IMR-90 (cell line): Measurements from ENCODE around the gene RCL1. TPM values are rescaled to one million over a fixed set of nuclear protein-coding genes. Genes with fewer than 3 reads are reported as not detected.

Source experiments
- ATAC-seq: fragments of 200-7000 bp; cut with Tn5 transposase; 2 replicates; pipeline ENCODE4 v1.9.1; 2020; ENCODE audit warnings: low read depth, mild to moderate bottlenecking, moderate library complexity
- BruUV-seq: library from RNA; stranded (reverse); fragments of 400-500 nt; replicated peaks from 2 replicates; lab custom pipeline; 2021; lab: Mats Ljungman, UMichigan
- CTCF ChIA-PET: fragments of 300-600 bp; formaldehyde crosslinking; extraction: SDS; loops from one replicate; lab custom pipeline; 2021; ENCODE audit warnings: antibody characterized with exemption; lab: Yijun Ruan, JAX
- POLR2A ChIA-PET: fragments of 300-600 bp; sonication (Branson Sonifier 250); formaldehyde crosslinking; loops from one replicate; lab custom pipeline; 2022; ENCODE audit warnings: antibody characterized with exemption; ENCODE audit not compliant: unreplicated experiment; lab: Charles Lee
- DNase-seq: peaks from one replicate; pipeline ENCODE4 v3.0.0; 2013
- H2AFZ ChIP-seq: replicated peaks from 2 replicates; pipeline ENCODE3; 2013; ENCODE audit warnings: low read length, mild to moderate bottlenecking; ENCODE audit not compliant: poor library complexity
- H2AK5ac ChIP-seq: 2 replicates; pipeline ENCODE4 v1.6.1; 2013; ENCODE audit warnings: low read depth, low read length, inconsistent platforms
- H2AK9ac ChIP-seq: replicated peaks from 2 replicates; pipeline ENCODE3; 2013; ENCODE audit warnings: mild to moderate bottlenecking, low read depth, low read length, moderate library complexity; ENCODE audit not compliant: poor library complexity
- H2BK120ac ChIP-seq: 2 replicates; pipeline ENCODE4 v1.6.1; 2013; ENCODE audit warnings: low read depth, low read length, inconsistent platforms
- H2BK15ac ChIP-seq: 3 replicates; pipeline ENCODE4 v1.6.1; 2013; ENCODE audit warnings: low read depth, low read length, inconsistent platforms
- H2BK20ac ChIP-seq: 2 replicates; pipeline ENCODE4 v1.6.1; 2013; ENCODE audit warnings: low read depth, mild to moderate bottlenecking, inconsistent platforms, low read length, moderate library complexity
- H2BK5ac ChIP-seq: 2 replicates; pipeline ENCODE4 v1.6.1; 2013; ENCODE audit warnings: mild to moderate bottlenecking, low read depth, low read length, inconsistent platforms; ENCODE audit not compliant: poor library complexity, severe bottlenecking
- H3K14ac ChIP-seq: replicated peaks from 2 replicates; pipeline ENCODE4 v1.6.1; 2013; ENCODE audit warnings: low read depth, low read length, inconsistent platforms
- H3K18ac ChIP-seq: 2 replicates; pipeline ENCODE4 v1.6.1; 2013; ENCODE audit warnings: low read depth, low read length, control low read depth
- H3K23ac ChIP-seq: 2 replicates; pipeline ENCODE4 v1.6.1; 2013; ENCODE audit warnings: low read depth, low read length, inconsistent platforms
- H3K27ac ChIP-seq: 2 replicates; pipeline ENCODE4 v1.5.1; 2013; ENCODE audit warnings: mild to moderate bottlenecking, control low read depth, low read length; ENCODE audit not compliant: insufficient read depth
- H3K27me3 ChIP-seq: 2 replicates; pipeline ENCODE4 v1.6.1; 2013; ENCODE audit warnings: low read length; ENCODE audit not compliant: control insufficient read depth, insufficient read depth
- H3K36me3 ChIP-seq: 2 replicates; pipeline ENCODE4 v1.6.1; 2013; ENCODE audit warnings: low read length, mixed read lengths; ENCODE audit not compliant: control insufficient read depth, insufficient read depth
- H3K4ac ChIP-seq: 2 replicates; pipeline ENCODE4 v1.6.1; 2013; ENCODE audit warnings: low read depth, low read length, inconsistent platforms
- H3K4me1 ChIP-seq: 2 replicates; pipeline ENCODE4 v1.6.1; 2013; ENCODE audit warnings: low read length, mixed read lengths; ENCODE audit not compliant: control insufficient read depth, insufficient read depth
- H3K4me2 ChIP-seq: 2 replicates; pipeline ENCODE4 v1.6.1; 2013; ENCODE audit warnings: low read depth, mild to moderate bottlenecking, control low read depth, low read length, moderate library complexity
- H3K4me3 ChIP-seq: 2 replicates; pipeline ENCODE4 v1.5.1; 2013; ENCODE audit warnings: low read depth, mild to moderate bottlenecking, control low read depth, low read length, moderate library complexity; ENCODE audit not compliant: insufficient read depth
- H3K56ac ChIP-seq: 2 replicates; pipeline ENCODE4 v1.6.1; 2013; ENCODE audit warnings: low read length, inconsistent platforms; ENCODE audit not compliant: insufficient read depth; ENCODE audit errors: extremely low read depth
- H3K79me1 ChIP-seq, 2 experiments: 2 replicates each; pipeline ENCODE4 v1.6.1; 2013; ENCODE audit warnings: low read length in 2 of 2, inconsistent platforms in 1 of 2, low read depth in 1 of 2
- H3K9ac ChIP-seq: 2 replicates; pipeline ENCODE4 v1.6.1; 2013; ENCODE audit warnings: low read depth, low read length, control low read depth
- H3K9me1 ChIP-seq: 2 replicates; pipeline ENCODE4 v1.6.1; 2013; ENCODE audit warnings: low read length, inconsistent platforms; ENCODE audit not compliant: insufficient read depth
- H3K9me3 ChIP-seq: 2 replicates; pipeline ENCODE4 v1.6.1; 2013; ENCODE audit warnings: low read length; ENCODE audit not compliant: control insufficient read depth, insufficient read depth
- H4K20me1 ChIP-seq: 2 replicates; pipeline ENCODE4 v1.6.1; 2013; ENCODE audit warnings: low read length, inconsistent platforms; ENCODE audit not compliant: insufficient read depth
- H4K5ac ChIP-seq: 2 replicates; pipeline ENCODE4 v1.6.1; 2013; ENCODE audit warnings: mild to moderate bottlenecking, low read depth, low read length, control low read depth
- H4K8ac ChIP-seq, 2 experiments: 2 replicates each; pipeline ENCODE4 v1.6.1; 2013; ENCODE audit warnings: low read depth in 2 of 2, low read length in 2 of 2, control low read depth in 1 of 2, inconsistent platforms in 1 of 2
- H4K91ac ChIP-seq: 2 replicates; pipeline ENCODE4 v1.6.1; 2013; ENCODE audit warnings: low read depth, low read length, inconsistent platforms; ENCODE audit not compliant: insufficient read depth
- BHLHE40 ChIP-seq: fragments of 150-350 bp; IDR thresholded peaks from 2 replicates; pipeline ENCODE4 v1.6.1; 2016; ENCODE audit warnings: mild to moderate bottlenecking, low read depth, low read length
- CEBPB ChIP-seq: IDR thresholded peaks from 2 replicates; pipeline ENCODE4 v1.6.1; 2012; ENCODE audit warnings: low read depth, low read length, improper control_type of control experiment
- CHD1 ChIP-seq: IDR thresholded peaks from 2 replicates; pipeline ENCODE4 v1.6.1; 2012; ENCODE audit warnings: low read depth, low read length, improper control_type of control experiment
- MAFK ChIP-seq: IDR thresholded peaks from 2 replicates; pipeline ENCODE4 v1.6.1; 2012; ENCODE audit warnings: low read depth, low read length, improper control_type of control experiment
- MAZ ChIP-seq: IDR thresholded peaks from 2 replicates; pipeline ENCODE4 v1.6.1; 2012; ENCODE audit warnings: low read depth, mild to moderate bottlenecking, low read length, improper control_type of control experiment, moderate library complexity, borderline replicate concordance
- POLR2A ChIP-seq: IDR thresholded peaks from 2 replicates; pipeline ENCODE4 v1.6.1; 2012; ENCODE audit warnings: mild to moderate bottlenecking, low read depth, low read length
- RFX5 ChIP-seq: IDR thresholded peaks from 2 replicates; pipeline ENCODE4 v1.8.0; 2012; ENCODE audit warnings: low read depth, mild to moderate bottlenecking, low read length, moderate library complexity
- SMC3 ChIP-seq: fragments of 150-350 bp; IDR thresholded peaks from 2 replicates; pipeline ENCODE4 v1.6.1; 2016; ENCODE audit warnings: low read depth, mild to moderate bottlenecking, antibody characterized with exemption, low read length, moderate library complexity
- USF2 ChIP-seq: fragments of 150-350 bp; IDR thresholded peaks from 2 replicates; pipeline ENCODE4 v1.6.1; 2017; ENCODE audit warnings: mild to moderate bottlenecking, antibody characterized with exemption, low read length, low read depth
- dilution Hi-C: fragments of 300-500 bp; cut with HindIII; formaldehyde crosslinking; loops from one replicate; pipeline ENCODE4 v1.14.3; 2018; ENCODE audit warnings: low sequenced_read_pairs; ENCODE audit not compliant: unreplicated experiment
- in situ Hi-C: fragments of 300-500 bp; cut with MboI; formaldehyde crosslinking; loops from 3 replicates; pipeline ENCODE4 v1.14.3; 2019; ENCODE audit warnings: low sequenced_read_pairs, inconsistent platforms, mixed read lengths
- intact Hi-C: fragments of 100-400 bp; cut with micrococcal nuclease; formaldehyde crosslinking; loops from 2 replicates; pipeline ENCODE4 v1.10.0; 2022
- polyA plus RNA-seq, 3 experiments: library from polyadenylated mRNA; depleted of rRNA; stranded (reverse); fragments of >200 nt; gene quantifications; 2 replicates each; pipeline ENCODE4 v1.2.3, GENCODE V29; 2012; ENCODE audit warnings: low replicate concordance in 1 of 3
- total RNA-seq: library from RNA; depleted of rRNA; stranded (reverse); fragments of >200 nt; gene quantifications from 2 replicates; pipeline ENCODE4 v1.2.3, GENCODE V29; 2012
- TF ChIP-seq, protein P1 (sequence below): conservative IDR thresholded peaks from 2 replicates; pipeline ENCODE4 v1.5.1; 2012; ENCODE audit warnings: mild to moderate bottlenecking, low read depth, low read length, improper control_type of control experiment

Gene RCL1
- total and polyA plus RNA-seq, 2 of the 4 experiments (the other 2 are of a cell fraction), result 12.3 to 13.8 TPM

- Histone ChIP-seq H2AK5ac (no peak overlapping the region), H4K20me1 (peaks cover 4% of the 10 kb centered on the region; the same call in 1 of the 2 replicates), H4K91ac (no peak overlapping the region), H3K4me3 (no peak overlapping the region), H2BK5ac (no peak overlapping the region), H2AFZ (no peak overlapping the region), H3K14ac (no peak overlapping the region), H3K23ac (no peak overlapping the region), H4K8ac (no peak overlapping the region), H3K79me1 (peaks cover 15 to 21% of the 10 kb centered on the region in 2 experiments), H2AK9ac (no peak overlapping the region), H3K9me1 (peaks cover 5% of the 10 kb centered on the region; the same call in 1 of the 2 replicates), H3K4me2 (no peak overlapping the region), H3K4ac (no peak overlapping the region), H3K9ac (no peak overlapping the region), H2BK120ac (no peak overlapping the region), H4K5ac (no peak overlapping the region), H3K9me3 (0 out of 2 replicates have a peak, but pooled peaks cover 3% of the 10 kb centered on the region), H3K18ac (no peak overlapping the region), H2BK20ac (no peak overlapping the region), H3K36me3 (no peaks in the 10 kb centered on the region), H3K27ac (no peak overlapping the region), H3K27me3 (no peaks in the 10 kb centered on the region), H3K4me1 (peaks cover 4% of the 10 kb centered on the region), H2BK15ac (no peak overlapping the region), H3K56ac (no peak overlapping the region)
- intact Hi-C loops, result no loop called here
- CTCF ChIA-PET, result interaction anchor here (1.0 kb wide), 1 partner anchor 11 kb away, joined by 6 read pairs; no protein-coding TSS in a partner anchor
- no peak for TF ChIP-seq CHD1
- TF ChIP-seq MAZ, result no peak
- no peak for TF ChIP-seq POLR2A
- no peak for TF ChIP-seq RFX5
- no peak for TF ChIP-seq MAFK
- TF ChIP-seq USF2, result no peak
- TF ChIP-seq BHLHE40, result no peak
- TF ChIP-seq, protein P1, sequence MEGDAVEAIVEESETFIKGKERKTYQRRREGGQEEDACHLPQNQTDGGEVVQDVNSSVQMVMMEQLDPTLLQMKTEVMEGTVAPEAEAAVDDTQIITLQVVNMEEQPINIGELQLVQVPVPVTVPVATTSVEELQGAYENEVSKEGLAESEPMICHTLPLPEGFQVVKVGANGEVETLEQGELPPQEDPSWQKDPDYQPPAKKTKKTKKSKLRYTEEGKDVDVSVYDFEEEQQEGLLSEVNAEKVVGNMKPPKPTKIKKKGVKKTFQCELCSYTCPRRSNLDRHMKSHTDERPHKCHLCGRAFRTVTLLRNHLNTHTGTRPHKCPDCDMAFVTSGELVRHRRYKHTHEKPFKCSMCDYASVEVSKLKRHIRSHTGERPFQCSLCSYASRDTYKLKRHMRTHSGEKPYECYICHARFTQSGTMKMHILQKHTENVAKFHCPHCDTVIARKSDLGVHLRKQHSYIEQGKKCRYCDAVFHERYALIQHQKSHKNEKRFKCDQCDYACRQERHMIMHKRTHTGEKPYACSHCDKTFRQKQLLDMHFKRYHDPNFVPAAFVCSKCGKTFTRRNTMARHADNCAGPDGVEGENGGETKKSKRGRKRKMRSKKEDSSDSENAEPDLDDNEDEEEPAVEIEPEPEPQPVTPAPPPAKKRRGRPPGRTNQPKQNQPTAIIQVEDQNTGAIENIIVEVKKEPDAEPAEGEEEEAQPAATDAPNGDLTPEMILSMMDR, result no peak
- TF ChIP-seq CEBPB, result no peak
- no peak for TF ChIP-seq SMC3
- in situ Hi-C loops, result no loop called here
- DNase-seq (no peak), ATAC-seq (no peak)
- dilution Hi-C loops, result no loop called here
- POLR2A ChIA-PET, result no interaction called here
- no TSS peak for BruUV-seq
Observed at GRCh38 chr9:4814913-4815312, 22.2 kb downstream of the RCL1 start.
